ENCODE measurements around the gene MARCHF6.

GRCh38 chr5:10374046-10375022, 20.8 kb downstream of the MARCHF6 start:
- TF ChIP-seq, protein P1, sequence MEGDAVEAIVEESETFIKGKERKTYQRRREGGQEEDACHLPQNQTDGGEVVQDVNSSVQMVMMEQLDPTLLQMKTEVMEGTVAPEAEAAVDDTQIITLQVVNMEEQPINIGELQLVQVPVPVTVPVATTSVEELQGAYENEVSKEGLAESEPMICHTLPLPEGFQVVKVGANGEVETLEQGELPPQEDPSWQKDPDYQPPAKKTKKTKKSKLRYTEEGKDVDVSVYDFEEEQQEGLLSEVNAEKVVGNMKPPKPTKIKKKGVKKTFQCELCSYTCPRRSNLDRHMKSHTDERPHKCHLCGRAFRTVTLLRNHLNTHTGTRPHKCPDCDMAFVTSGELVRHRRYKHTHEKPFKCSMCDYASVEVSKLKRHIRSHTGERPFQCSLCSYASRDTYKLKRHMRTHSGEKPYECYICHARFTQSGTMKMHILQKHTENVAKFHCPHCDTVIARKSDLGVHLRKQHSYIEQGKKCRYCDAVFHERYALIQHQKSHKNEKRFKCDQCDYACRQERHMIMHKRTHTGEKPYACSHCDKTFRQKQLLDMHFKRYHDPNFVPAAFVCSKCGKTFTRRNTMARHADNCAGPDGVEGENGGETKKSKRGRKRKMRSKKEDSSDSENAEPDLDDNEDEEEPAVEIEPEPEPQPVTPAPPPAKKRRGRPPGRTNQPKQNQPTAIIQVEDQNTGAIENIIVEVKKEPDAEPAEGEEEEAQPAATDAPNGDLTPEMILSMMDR (IDR thresholded peaks at IDR 0.05; ENCODE audit: low read depth, low read length), result no peak
- TF ChIP-seq MYC (IDR thresholded peaks at IDR 0.05; ENCODE audit: low read depth, low read length), result no peak

Measured in NB4 (cell line).